ENCODE data around the gene PLVAP. TPM values are rescaled to one million over a fixed set of nuclear protein-coding genes. Genes with fewer than 3 reads are reported as not detected.

The PLVAP gene
- total and polyA plus RNA-seq, 9 of the 15 experiments (the other 6 are each of a cell fraction or from before 2014, with no cell fraction given), result 0.09 to 0.84 (median 0.51) TPM; not detected in 4

GRCh38 chr19:17336872-17337674 lies 40.1 kb downstream of the PLVAP start, which contains the start of gene GTPBP3 (continued):
- TF ChIP-seq E2F1 (CRISPR knock-in tag; IDR thresholded peaks at IDR 0.05) (peak; percentile 74), ZNF274 (IDR thresholded peaks at IDR 0.05; ENCODE audit: borderline replicate concordance, low read depth, low read length) (no peak), ZNF277 (CRISPR knock-in tag; IDR thresholded peaks at IDR 0.05; ENCODE audit: borderline replicate concordance) (no peak), NFIC (IDR thresholded peaks at IDR 0.05) (peak; percentile 59; the same call in 1 of the 2 replicates), ZNF589 (CRISPR knock-in tag; IDR thresholded peaks at IDR 0.05; ENCODE audit: low read depth) (no peak), ZBTB9 (CRISPR knock-in tag; IDR thresholded peaks at IDR 0.05) (peak; percentile 78), ZNF165 (CRISPR knock-in tag; IDR thresholded peaks at IDR 0.05; ENCODE audit: borderline replicate concordance) (0 out of 2 replicates have a peak, but pooled peaks have one; percentile 49), FOSL1 (tag; conservative IDR thresholded peaks at IDR 0.05) (peak; percentile 54), ZNF609 (CRISPR knock-in tag; IDR thresholded peaks at IDR 0.05; ENCODE audit: borderline replicate concordance) (no peak), ZNF445 (CRISPR knock-in tag; IDR thresholded peaks at IDR 0.05; ENCODE audit: low read depth) (no peak), ZNF511 (CRISPR knock-in tag; IDR thresholded peaks at IDR 0.05) (peak; percentile 78; the same call in 1 of the 2 replicates), ARID1B (IDR thresholded peaks at IDR 0.05) (peak; percentile 51; the same call in 1 of the 2 replicates), IRF9 (tag; IDR thresholded peaks at IDR 0.05) (no peak), EP400 (IDR thresholded peaks at IDR 0.05) (peak; percentile 97)

Data from K562 (cell line).